Neural cell (in vitro differentiated cells): ENCODE results near the gene PARK7.

Experiments
- CTCF ChIP-seq: fragments of 450-650 bp; IDR thresholded peaks from 2 replicates; pipeline ENCODE4 v1.5.1; 2014; ENCODE audit warnings: antibody characterized with exemption, mild to moderate bottlenecking, moderate library complexity; ENCODE audit not compliant: poor library complexity, severe bottlenecking
- EP300 ChIP-seq: fragments of 450-650 bp; conservative IDR thresholded peaks from 2 replicates; pipeline ENCODE4 v1.6.1; 2014; ENCODE audit warnings: antibody characterized with exemption, mild to moderate bottlenecking, moderate library complexity; ENCODE audit not compliant: poor library complexity, severe bottlenecking
- EZH2 ChIP-seq: fragments of 200-600, 300-800 bp; shearing (Covaris generic), sonication (generic); IDR thresholded peaks from 2 replicates; pipeline ENCODE4 v1.6.1; 2014; ENCODE audit warnings: antibody characterized with exemption, low read length, borderline replicate concordance, mild to moderate bottlenecking; ENCODE audit not compliant: insufficient read depth, poor library complexity, severe bottlenecking
- MXI1 ChIP-seq: fragments of 450-650 bp; conservative IDR thresholded peaks from 2 replicates; pipeline ENCODE4 v1.6.1; 2014; ENCODE audit warnings: antibody characterized with exemption, mild to moderate bottlenecking; ENCODE audit not compliant: poor library complexity, severe bottlenecking
- POLR2AphosphoS5 ChIP-seq: IDR thresholded peaks from 2 replicates; pipeline ENCODE4 v1.6.1; 2012
- RAD21 ChIP-seq: fragments of 450-650 bp; conservative IDR thresholded peaks from 2 replicates; pipeline ENCODE4 v1.6.1; 2014; ENCODE audit warnings: antibody characterized with exemption, mild to moderate bottlenecking, moderate library complexity
- REST ChIP-seq: IDR thresholded peaks from 2 replicates; pipeline ENCODE4 v1.6.1; 2012; ENCODE audit warnings: borderline replicate concordance
- SMC3 ChIP-seq: fragments of 450-650 bp; conservative IDR thresholded peaks from 2 replicates; pipeline ENCODE4 v1.6.1; 2014; ENCODE audit warnings: antibody characterized with exemption, mild to moderate bottlenecking, moderate library complexity; ENCODE audit not compliant: poor library complexity
- TAF1 ChIP-seq: IDR thresholded peaks from 2 replicates; pipeline ENCODE4 v1.6.1; 2012; ENCODE audit warnings: low read depth

GRCh38 chr1:8013399-8013798 lies 51.9 kb downstream of the PARK7 start:
- TF ChIP-seq CTCF (no peak), POLR2AphosphoS5 (no peak), REST (no peak), MXI1 (no peak), EZH2 (no peak), TAF1 (no peak), EP300 (no peak), SMC3 (no peak), RAD21 (no peak)
